Fibroblast of lung (primary cell): ENCODE results near the gene REX1BD.
"Not testable (repeated sequence)": the region's sequence is repeated elsewhere in the genome, so short reads cannot be mapped to it uniquely, and the experiment has no call there.

Source experiments
- EZH2 ChIP-seq: IDR thresholded peaks from 2 replicates; pipeline ENCODE4 v1.5.1; 2012; ENCODE audit warnings: low read length, control low read depth, mild to moderate bottlenecking; ENCODE audit errors: missing control alignments
- TF ChIP-seq, protein P1 (sequence below), 2 donors: IDR thresholded peaks in 1 of 2; conservative IDR thresholded peaks in 1 of 2; 1 replicate in 1 of 2; 2 replicates in 1 of 2; pipeline ENCODE4 v1.5.1; 2011 to 2012; ENCODE audit warnings: low read length in 2 of 2, control low read depth in 1 of 2, inconsistent platforms in 1 of 2, low read depth in 1 of 2, mild to moderate bottlenecking in 1 of 2

DNA sequence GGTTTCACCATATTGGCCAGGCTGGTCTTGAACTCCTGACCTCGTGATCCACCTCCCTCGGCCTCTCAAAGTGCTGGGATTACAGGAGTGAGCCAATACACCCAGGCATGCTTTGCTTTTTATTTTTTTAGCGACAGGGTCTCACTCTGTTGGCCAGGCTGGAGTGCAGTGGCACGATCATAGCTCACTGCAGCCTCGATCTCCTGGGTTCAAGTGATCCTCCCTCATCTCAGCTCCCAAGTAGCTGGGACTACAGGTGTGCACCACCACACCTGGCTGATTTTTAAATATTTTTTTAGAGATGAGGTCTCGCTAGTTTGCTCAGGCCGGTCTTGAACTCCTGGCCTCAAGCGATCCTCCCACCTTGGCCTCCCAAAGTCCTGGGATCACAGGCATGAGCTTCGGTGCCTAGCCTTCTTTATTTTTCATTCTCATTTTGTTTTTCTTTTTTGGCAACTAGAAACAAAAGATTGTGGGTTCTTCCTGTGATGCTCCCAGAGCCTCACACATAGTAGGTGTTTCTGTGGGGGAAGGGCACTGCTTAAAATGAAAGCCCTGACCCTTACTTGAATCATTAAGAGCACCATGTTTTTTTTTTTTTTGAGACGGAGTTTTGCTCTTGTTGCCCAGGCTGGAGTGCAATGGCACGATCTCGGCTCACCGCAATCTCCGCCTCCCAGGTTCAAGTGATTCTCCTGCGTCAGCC lies 12.2 kb downstream of the REX1BD start:
- TF ChIP-seq, protein P1, sequence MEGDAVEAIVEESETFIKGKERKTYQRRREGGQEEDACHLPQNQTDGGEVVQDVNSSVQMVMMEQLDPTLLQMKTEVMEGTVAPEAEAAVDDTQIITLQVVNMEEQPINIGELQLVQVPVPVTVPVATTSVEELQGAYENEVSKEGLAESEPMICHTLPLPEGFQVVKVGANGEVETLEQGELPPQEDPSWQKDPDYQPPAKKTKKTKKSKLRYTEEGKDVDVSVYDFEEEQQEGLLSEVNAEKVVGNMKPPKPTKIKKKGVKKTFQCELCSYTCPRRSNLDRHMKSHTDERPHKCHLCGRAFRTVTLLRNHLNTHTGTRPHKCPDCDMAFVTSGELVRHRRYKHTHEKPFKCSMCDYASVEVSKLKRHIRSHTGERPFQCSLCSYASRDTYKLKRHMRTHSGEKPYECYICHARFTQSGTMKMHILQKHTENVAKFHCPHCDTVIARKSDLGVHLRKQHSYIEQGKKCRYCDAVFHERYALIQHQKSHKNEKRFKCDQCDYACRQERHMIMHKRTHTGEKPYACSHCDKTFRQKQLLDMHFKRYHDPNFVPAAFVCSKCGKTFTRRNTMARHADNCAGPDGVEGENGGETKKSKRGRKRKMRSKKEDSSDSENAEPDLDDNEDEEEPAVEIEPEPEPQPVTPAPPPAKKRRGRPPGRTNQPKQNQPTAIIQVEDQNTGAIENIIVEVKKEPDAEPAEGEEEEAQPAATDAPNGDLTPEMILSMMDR (conservative IDR thresholded peaks at IDR 0.05 in 1 of 2, IDR thresholded peaks at IDR 0.05 in 1 of 2; ENCODE audit: low read depth in 1 of 2, low read length in 2 of 2): not testable (repeated sequence)
- not testable (repeated sequence) for TF ChIP-seq EZH2
